ENCODE measurements around the gene USE1.
"Not testable (repeated sequence)": the region's sequence is repeated elsewhere in the genome, so short reads cannot be mapped to it uniquely, and the experiment has no call there.

USE1 gene

DNA sequence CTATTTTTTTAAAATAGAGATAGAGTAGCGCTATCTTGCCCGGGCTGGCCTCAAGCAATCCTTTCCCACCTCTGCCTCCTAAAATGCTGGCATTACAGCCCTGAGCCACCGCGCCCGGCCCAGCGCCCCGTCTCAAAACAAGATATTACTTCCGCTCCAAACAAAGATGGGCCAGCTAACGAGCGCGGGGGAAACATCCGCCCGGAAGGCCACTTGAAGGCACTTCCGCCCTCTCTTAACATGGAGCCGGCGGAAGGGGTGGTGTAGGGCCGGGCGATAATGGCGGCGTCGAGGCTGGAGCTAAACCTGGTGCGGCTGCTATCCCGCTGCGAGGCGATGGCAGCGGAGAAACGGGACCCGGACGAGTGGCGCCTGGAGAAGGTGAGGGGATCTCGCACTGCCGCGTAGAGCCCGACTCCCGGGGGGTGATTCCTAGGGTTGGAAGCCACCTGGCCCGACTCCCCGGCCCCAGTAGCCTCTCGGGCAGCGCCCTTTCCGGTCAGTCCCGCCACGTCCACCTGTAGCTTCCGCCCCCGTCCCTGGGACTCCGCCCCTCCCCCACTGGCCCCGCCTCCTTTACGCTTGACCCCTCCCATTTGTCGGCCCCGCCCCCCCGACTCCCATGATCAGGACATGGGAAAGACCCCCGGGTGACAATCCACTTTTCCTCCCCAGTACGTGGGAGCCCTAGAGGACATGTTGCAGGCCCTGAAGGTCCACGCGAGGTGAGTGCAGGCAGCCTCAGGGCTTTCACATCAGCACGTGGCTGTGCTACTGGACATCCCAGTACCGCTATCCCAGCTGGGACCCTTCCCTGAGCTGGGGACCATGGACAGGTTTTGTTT is at the start of gene USE1:
Gene USE1, plus strand, starts transcription at position 231 of the 845 bp plus-strand sequence. Its CDS starts 49 bp downstream, at position 280.
- Mint-ChIP-seq H3K27me3 (ENCODE audit: low read depth) (no peaks in the 10 kb centered on the region), H3K4me1 (ENCODE audit: low read depth) (peaks cover 9% of the 10 kb centered on the region), H3K4me3 (peak within 1 kb of the TSS; percentile 86), H3K9me3 (no peaks in the 10 kb centered on the region), H3K36me3 (ENCODE audit: low read depth) (peaks cover 33% of the 10 kb centered on the region), H3K27ac (peak within 1 kb of the TSS; percentile 99)

GRCh38 chr19:17165715-17166114 is 49.4 kb upstream of the USE1 start:
- Mint-ChIP-seq H3K4me1 (ENCODE audit: low read depth) (peaks cover 2% of the 10 kb centered on the region), H3K27me3 (ENCODE audit: low read depth) (no peaks in the 10 kb centered on the region), H3K36me3 (ENCODE audit: low read depth) (peaks cover 50% of the 10 kb centered on the region), H3K4me3 (no peak overlapping the region), H3K9me3 (peaks cover 9% of the 10 kb centered on the region), H3K27ac (no peak overlapping the region)

DNA sequence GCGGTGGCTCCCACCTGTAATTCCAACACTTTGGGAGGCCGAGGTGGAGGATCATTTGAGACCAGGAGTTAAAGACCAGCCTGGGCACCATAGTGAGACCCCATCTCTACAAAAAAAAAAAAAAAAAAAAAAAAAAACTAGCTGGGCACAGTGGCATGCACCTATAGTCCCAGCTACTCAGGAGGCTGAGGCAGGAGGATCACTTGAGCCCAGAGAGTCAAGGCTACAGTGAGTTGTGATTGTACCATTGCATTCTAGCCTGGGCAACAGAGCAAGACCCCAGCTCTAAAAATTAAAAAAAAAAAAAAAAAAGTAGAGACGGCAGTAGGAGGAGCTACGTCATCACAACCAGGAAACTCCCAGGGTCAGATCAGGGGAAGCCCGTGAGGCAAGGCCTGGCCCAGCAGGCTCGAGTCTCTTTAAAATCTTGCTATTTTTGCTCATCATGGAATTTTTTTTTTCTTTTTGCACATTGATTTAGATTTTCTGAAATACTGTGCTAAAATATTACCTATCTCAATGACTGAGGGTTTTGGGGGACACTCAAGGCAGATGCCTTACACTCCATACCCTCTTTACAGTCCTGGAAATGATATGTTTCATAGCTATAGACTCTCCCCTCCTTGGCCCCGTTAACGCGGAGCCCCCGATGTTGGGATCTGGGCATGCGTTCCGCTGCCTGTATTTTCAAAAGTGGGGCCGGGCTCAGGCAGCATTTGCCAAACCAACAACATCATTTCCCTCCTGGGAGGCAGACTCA is 44.4 kb upstream of the USE1 start:
- peaks cover 39% of the 10 kb centered on the region for H3K36me3 Mint-ChIP-seq (ENCODE audit: low read depth)
- no peak overlapping the region for H3K4me3 Mint-ChIP-seq
- H3K27me3 Mint-ChIP-seq (ENCODE audit: low read depth) = no peaks in the 10 kb centered on the region
- no peaks in the 10 kb centered on the region for H3K9me3 Mint-ChIP-seq
- peaks cover 14% of the 10 kb centered on the region for H3K4me1 Mint-ChIP-seq (ENCODE audit: low read depth)
- H3K27ac Mint-ChIP-seq = peak overlapping the region; percentile 85

DNA sequence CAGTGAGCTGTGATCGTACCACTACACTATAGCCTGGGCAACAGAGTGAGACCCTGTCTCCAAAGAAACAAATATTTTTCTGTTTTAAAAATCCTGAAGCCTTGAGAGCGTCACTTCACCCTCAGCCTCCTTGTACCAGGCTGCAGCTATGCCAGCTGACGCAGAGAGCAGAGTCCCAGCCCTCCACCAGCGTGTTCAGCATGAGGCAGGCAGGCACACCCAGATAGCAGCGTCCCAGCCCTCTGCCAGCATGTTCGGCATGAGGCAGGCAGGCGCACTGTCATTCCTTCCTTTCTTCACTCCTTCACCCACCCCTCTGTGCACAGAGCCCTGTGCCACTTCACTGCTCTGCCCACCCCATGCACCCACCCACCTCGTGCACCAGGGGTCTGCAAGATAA is 43.3 kb upstream of the USE1 start:
- H3K27ac Mint-ChIP-seq = peak overlapping the region; percentile 57

DNA sequence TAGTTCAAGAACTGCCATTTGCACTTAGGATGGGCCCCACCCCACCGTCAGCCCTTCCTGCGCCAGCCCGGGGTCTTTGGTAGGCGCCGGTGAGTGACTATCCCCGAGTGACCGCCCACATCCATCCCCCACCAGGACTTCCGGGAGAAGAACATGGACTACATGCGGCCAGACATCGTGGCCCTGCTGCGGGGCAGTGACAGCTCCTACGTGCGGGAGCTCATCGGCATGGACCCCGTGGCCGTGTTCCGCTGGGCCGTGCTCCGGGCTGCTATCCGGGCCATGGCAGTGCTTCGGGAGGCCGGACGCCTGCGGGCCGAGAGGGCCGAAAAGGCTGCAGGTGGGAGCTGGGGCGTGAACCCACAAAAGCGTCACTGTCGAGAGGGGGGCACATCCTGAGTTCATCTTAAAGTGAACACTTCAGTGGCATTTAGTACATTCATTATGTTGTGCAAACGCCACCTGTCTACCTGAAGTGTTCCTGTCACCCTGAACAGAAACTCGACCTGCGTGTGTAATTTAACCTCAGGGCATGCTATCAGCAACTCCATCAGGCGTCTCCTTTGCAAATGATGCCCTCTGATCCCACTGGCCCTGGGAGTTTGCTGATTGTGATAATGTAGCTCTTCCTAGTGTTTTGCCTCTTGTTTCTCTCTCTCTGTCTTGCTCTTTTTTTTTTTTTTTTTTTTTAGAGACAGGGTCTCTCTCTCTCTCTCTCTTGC is 42.4 kb upstream of the USE1 start:
- H3K27ac Mint-ChIP-seq = peak overlapping the region; percentile 38
- H3K36me3 Mint-ChIP-seq (ENCODE audit: low read depth) = peaks cover 42% of the 10 kb centered on the region
- no peaks in the 10 kb centered on the region for H3K9me3 Mint-ChIP-seq
- peaks cover 16% of the 10 kb centered on the region for H3K4me1 Mint-ChIP-seq (ENCODE audit: low read depth)
- H3K4me3 Mint-ChIP-seq = no peak overlapping the region
- no peaks in the 10 kb centered on the region for H3K27me3 Mint-ChIP-seq (ENCODE audit: low read depth)

More for the DNA sequence above, 43.3 kb upstream of the USE1 start:
- no peak overlapping the region for H3K4me3 Mint-ChIP-seq
- H3K4me1 Mint-ChIP-seq (ENCODE audit: low read depth) = peaks cover 16% of the 10 kb centered on the region
- no peaks in the 10 kb centered on the region for H3K27me3 Mint-ChIP-seq (ENCODE audit: low read depth)
- H3K36me3 Mint-ChIP-seq (ENCODE audit: low read depth) = peaks cover 39% of the 10 kb centered on the region
- H3K9me3 Mint-ChIP-seq = no peaks in the 10 kb centered on the region

GRCh38 chr19:17178291-17178690 is 36.9 kb upstream of the USE1 start:
- H3K27me3 Mint-ChIP-seq (ENCODE audit: low read depth) = no peaks in the 10 kb centered on the region
- peaks cover 7% of the 10 kb centered on the region for H3K4me1 Mint-ChIP-seq (ENCODE audit: low read depth)
- no peaks in the 10 kb centered on the region for H3K9me3 Mint-ChIP-seq
- H3K4me3 Mint-ChIP-seq = no peak overlapping the region
- no peak overlapping the region for H3K27ac Mint-ChIP-seq
- H3K36me3 Mint-ChIP-seq (ENCODE audit: low read depth) = peaks cover 28% of the 10 kb centered on the region

- H3K4me1 Mint-ChIP-seq (ENCODE audit: low read depth) = peaks cover 21% of the 10 kb centered on the region
- H3K36me3 Mint-ChIP-seq (ENCODE audit: low read depth) = peaks cover 39% of the 10 kb centered on the region
- no peaks in the 10 kb centered on the region for H3K27me3 Mint-ChIP-seq (ENCODE audit: low read depth)
- H3K9me3 Mint-ChIP-seq = no peaks in the 10 kb centered on the region
- H3K4me3 Mint-ChIP-seq = no peak overlapping the region
- no peak overlapping the region for H3K27ac Mint-ChIP-seq
Observed at GRCh38 chr19:17180997-17181702, 34.0 kb upstream of the USE1 start.

DNA sequence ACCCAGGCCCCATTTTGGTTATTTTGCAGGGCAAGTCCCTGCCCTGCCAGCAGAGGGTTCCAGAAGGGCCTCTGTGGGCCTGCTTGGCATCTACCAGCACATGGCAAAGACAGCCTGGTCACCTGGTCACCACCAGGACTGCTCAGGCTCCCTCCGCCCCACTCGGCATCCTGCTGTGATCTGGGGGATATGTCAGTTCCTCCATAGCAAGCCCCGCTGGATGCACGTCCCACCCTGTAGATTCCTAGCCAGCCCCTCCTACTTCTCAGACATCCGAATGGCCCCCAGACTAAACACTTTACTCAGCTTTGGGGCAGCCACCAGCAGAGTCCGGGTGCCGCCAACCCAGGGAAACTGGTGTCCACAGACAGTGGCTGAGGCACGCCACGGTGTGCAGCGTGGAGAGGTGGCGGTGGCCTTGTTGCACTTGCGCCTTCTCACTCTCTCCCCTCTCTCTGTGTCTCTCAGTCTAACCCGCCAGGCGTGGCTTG is 31.8 kb upstream of the USE1 start:
- H3K36me3 Mint-ChIP-seq (ENCODE audit: low read depth) = peaks cover 37% of the 10 kb centered on the region
- no peaks in the 10 kb centered on the region for H3K9me3 Mint-ChIP-seq
- H3K27me3 Mint-ChIP-seq (ENCODE audit: low read depth) = no peaks in the 10 kb centered on the region
- peak overlapping the region; percentile 98 for H3K27ac Mint-ChIP-seq
- H3K4me3 Mint-ChIP-seq = peak overlapping the region; percentile 78
- H3K4me1 Mint-ChIP-seq (ENCODE audit: low read depth) = peaks cover 19% of the 10 kb centered on the region

- H3K36me3 Mint-ChIP-seq (ENCODE audit: low read depth) = peaks cover 37% of the 10 kb centered on the region
- no peaks in the 10 kb centered on the region for H3K27me3 Mint-ChIP-seq (ENCODE audit: low read depth)
- H3K4me1 Mint-ChIP-seq (ENCODE audit: low read depth) = peaks cover 19% of the 10 kb centered on the region
- H3K4me3 Mint-ChIP-seq = peak overlapping the region; percentile 78
- peak overlapping the region; percentile 98 for H3K27ac Mint-ChIP-seq
- no peaks in the 10 kb centered on the region for H3K9me3 Mint-ChIP-seq
Observed at GRCh38 chr19:17183858-17184321, 31.3 kb upstream of the USE1 start.

- Mint-ChIP-seq H3K9me3 (no peaks in the 10 kb centered on the region), H3K4me3 (peak overlapping the region; percentile 78), H3K4me1 (ENCODE audit: low read depth) (peaks cover 19% of the 10 kb centered on the region), H3K27me3 (ENCODE audit: low read depth) (no peaks in the 10 kb centered on the region), H3K27ac (peak overlapping the region; percentile 98), H3K36me3 (ENCODE audit: low read depth) (peaks cover 37% of the 10 kb centered on the region)
Observed at GRCh38 chr19:17184371-17184841, 30.8 kb upstream of the USE1 start.

DNA sequence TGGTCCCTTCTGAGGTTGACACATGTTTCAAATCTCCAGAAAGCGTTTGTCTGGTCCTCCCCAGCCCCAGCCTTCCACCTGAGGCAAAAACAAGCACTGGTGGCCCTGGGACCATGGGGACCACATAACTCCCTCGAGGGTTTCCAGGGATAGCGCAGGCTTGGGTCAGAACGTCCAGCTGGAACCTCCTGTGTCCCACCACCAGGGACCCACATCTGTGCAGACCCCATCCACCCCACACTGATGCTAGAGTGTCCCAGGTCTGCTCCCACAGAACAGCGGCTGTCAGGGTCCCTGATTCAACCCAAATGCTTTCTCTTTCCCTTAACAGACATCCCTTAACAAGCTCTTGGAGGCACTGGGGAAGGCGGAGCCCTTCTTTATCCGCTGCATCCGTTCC is 29.6 kb upstream of the USE1 start:
- no peak overlapping the region for H3K27ac Mint-ChIP-seq
- no peaks in the 10 kb centered on the region for H3K9me3 Mint-ChIP-seq
- peaks cover 39% of the 10 kb centered on the region for H3K36me3 Mint-ChIP-seq (ENCODE audit: low read depth)
- H3K4me3 Mint-ChIP-seq = no peak overlapping the region
- no peaks in the 10 kb centered on the region for H3K27me3 Mint-ChIP-seq (ENCODE audit: low read depth)
- peaks cover 19% of the 10 kb centered on the region for H3K4me1 Mint-ChIP-seq (ENCODE audit: low read depth)

GRCh38 chr19:17191736-17192135 is 23.4 kb upstream of the USE1 start:
- not testable (repeated sequence) for H3K27me3 Mint-ChIP-seq (ENCODE audit: low read depth); H3K9me3 Mint-ChIP-seq; H3K27ac Mint-ChIP-seq; H3K4me1 Mint-ChIP-seq (ENCODE audit: low read depth); H3K4me3 Mint-ChIP-seq
- peaks cover 26% of the 10 kb centered on the region for H3K36me3 Mint-ChIP-seq (ENCODE audit: low read depth)

- peaks cover 3% of the 10 kb centered on the region for H3K4me1 Mint-ChIP-seq (ENCODE audit: low read depth)
- H3K27ac Mint-ChIP-seq = no peak overlapping the region
- no peaks in the 10 kb centered on the region for H3K27me3 Mint-ChIP-seq (ENCODE audit: low read depth)
- peaks cover 30% of the 10 kb centered on the region for H3K36me3 Mint-ChIP-seq (ENCODE audit: low read depth)
- H3K9me3 Mint-ChIP-seq = no peaks in the 10 kb centered on the region
- H3K4me3 Mint-ChIP-seq = no peak overlapping the region
Observed at GRCh38 chr19:17192751-17193150, 22.4 kb upstream of the USE1 start.

DNA sequence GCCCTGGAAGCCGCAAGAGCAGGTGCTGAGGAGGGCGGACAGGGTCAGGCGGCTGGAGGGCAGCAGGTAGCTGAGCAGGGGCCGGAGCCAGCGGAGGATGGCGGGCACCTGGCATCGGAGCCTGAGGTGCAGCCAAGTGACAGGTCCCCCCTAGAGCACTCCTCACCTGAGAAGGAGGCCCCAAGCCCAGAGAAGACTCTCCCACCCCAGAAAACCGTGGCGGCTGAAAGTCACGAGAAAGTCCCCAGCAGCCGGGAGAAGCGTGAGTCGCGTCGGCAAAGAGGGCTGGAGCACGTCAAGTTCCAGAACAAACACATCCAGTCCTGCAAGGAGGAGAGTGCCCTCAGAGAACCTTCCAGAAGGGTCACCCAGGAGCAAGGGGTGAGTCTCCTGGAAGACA is 20.5 kb upstream of the USE1 start:
- Mint-ChIP-seq H3K27ac (no peak overlapping the region), H3K36me3 (ENCODE audit: low read depth) (peaks cover 37% of the 10 kb centered on the region), H3K4me3 (no peak overlapping the region), H3K27me3 (ENCODE audit: low read depth) (no peaks in the 10 kb centered on the region), H3K4me1 (ENCODE audit: low read depth) (peaks cover 4% of the 10 kb centered on the region), H3K9me3 (no peaks in the 10 kb centered on the region)
